Stimulated activated CD8-positive, alpha-beta memory T cell treated with anti-CD3 and anti-CD28 coated beads, Interleukin-12 subunit alpha, Interleukin-12 subunit beta, amount 100 ng/mL, for 4 hours (primary cell): ENCODE data around the gene ETFA.

Experiments
- DNase-seq: peaks from one replicate; pipeline ENCODE4 v3.0.0-alpha.2; 2020; ENCODE audit warnings: low read depth

ETFA gene

DNA sequence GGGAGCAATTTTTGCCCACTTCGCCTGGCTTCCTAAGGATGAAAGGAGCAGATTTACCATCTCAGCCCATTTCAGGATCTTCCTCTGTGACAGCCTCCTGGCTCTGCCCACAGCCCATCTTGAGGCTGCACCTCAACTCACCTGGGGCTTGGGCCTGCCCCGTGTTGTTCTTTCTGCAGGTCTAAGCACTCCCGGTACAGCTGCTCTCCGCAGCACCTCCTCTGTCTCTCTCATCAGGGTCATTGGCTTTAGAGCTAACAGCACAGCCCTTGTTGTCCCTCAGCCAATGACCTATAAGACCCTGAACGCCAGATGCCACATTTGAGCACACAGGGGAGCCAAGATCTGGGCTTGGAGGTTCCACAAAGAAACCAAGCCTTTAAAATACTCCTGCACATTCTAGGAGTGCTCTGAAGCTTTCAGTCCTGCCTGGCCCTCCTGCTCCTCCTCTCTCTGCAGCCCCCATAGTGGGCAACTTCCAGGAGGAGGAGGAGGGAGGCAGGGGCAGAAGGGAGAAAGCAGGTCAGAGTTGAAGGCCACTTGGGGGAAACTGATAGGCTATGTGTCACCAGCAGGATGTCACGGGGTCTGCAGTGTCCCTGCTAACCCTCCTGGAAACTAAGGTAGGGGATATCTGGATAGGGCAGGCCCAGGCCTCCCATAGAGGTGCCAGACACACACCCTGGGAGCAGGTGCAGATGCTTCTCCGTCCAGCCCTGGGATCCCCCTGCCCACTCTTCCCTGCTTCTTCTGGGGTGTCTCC is 115.6 kb downstream of the ETFA start:
- DNase-seq: no peak

- no peak for DNase-seq
These were observed 117.3 kb downstream of the ETFA start for GRCh38 chr15:76193934-76194333.

GRCh38 chr15:76192715-76193114 is 118.6 kb downstream of the ETFA start:
- no peak for DNase-seq

DNA sequence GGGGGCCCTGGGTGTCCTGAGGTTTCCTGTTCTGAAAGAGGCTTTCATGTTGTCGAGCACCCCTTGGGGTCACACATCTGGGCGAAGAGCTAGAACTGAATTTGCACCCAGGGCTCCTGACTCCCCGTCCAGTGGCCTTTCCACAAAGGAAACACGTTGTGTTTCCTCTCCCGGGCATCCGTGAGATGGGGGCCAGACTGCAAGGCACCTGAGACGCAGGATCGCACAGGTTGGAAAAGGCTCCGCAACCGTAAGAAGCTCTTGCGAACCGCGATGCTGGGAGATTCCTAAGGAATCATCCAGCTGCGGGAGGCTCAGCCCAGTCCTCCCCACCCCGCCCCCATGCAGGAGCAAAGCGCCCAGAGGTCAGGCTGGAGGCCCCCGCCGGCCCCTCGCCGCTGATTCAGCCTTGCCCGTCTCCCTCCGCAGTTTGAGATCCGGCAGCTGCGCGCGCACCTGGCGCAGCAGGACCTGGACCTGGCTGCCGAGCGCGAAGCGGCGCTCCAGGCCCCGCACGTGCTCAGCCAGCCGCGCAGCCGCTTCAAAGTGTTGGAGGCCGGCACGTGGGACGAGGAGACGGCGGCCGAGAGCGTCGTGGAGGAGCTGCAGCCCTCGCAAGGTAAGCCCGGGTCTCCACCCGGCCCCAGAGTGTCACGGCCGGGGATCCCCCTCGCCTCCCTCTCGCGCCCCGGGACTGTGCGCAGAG is 119.6 kb downstream of the ETFA start:
- no peak for DNase-seq

DNA sequence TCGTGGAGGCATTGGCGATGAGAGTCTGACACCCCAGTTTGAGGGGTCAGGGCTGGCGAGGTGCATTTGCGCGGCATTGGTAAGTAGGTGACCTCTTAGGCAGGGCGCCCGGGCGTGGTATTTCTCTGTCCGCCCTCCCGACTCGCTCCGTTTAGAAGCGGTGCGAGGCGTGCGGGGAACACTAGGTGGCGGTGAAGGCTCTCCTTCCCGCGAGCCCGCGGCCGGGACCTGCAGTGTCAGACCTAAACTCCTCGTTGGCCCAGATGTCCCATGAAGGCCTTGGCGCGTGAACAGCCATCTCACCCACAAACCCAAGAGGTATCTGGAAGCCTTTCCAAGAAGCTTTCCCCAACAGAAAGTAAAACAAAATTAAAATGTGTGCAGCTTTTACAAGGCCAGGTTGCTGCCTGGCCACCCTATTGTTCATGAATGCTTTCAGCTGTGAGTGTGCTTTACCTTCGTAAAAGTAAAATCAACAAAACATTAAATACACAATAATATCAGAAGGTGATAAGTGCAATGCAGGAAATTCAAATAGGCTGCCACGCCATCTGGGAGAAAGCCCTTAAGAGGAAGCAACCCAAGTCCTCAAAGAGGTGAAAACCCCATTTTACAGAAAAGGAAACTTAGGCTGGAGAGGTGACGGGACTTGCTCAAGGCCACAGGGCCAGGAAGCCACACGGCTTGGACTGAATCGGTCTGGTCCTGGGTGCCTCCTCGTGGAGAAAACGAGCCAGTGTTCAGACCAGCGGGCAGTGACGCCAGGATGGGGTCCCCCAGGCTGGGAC is 120.3 kb downstream of the ETFA start:
- peak; percentile 44 for DNase-seq

- no peak for DNase-seq
These were observed 121.2 kb downstream of the ETFA start for GRCh38 chr15:76190070-76190564.

DNA sequence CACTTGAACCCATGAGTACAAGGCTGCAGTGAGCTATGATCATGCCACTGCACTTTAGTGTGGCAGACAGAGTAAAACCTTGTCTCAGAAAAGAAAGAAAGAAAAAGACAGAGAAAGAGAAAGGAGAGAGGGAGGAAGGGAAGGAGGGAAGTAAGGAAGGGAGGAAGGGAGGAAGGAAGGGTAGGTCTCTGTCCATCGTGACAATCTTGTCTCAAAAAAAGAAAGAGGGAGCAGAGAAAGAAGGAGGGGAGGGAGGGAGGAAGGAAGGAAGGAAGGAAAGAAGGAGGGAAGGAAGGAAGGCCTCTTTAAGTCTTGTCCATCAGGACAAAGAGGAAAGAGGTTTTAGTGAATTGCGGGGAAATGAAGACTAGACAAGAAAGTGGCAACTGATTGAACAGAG is 122.2 kb downstream of the ETFA start:
- no peak for DNase-seq

DNA sequence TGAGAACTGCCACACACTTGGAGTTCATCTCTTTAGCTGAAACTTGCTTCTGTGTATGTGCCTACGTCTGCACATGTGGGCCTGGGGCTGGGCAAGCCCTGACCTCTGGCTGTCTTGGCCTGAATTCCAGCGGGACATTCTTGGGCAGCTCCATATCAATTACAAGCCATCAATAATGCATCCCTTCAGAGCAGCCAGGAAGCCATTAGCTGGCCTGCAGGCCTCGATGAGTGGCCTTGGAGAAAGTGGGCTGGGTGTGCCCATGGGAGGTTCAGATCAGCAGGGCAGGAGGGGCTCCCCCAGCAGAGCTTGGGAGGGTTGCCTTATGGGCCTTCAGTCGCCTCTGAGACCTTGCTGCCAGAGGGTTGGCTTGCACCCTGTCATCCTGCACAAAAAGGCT is 124.1 kb downstream of the ETFA start:
- no peak for DNase-seq

GRCh38 chr15:76185716-76186115 is 125.6 kb downstream of the ETFA start:
- no peak for DNase-seq

DNA sequence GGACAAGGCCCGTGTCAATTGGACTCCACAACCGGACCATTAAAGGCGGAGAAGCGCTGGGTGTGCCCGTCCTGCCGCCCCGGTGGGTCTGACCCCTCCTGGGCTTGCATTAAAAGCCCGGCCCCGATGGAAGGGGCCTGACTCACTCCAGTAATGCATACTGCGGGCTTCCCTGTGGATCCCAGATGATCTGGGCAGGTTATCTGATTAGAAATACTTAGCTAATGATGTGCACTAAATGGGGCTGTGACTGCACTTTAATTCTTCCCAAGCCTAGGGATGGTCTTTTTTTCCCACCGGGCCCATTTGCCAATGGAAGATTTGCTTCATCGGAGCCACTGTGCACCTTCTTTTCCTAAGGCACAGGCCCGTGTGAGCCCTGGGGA is 126.6 kb downstream of the ETFA start:
- no peak for DNase-seq

DNA sequence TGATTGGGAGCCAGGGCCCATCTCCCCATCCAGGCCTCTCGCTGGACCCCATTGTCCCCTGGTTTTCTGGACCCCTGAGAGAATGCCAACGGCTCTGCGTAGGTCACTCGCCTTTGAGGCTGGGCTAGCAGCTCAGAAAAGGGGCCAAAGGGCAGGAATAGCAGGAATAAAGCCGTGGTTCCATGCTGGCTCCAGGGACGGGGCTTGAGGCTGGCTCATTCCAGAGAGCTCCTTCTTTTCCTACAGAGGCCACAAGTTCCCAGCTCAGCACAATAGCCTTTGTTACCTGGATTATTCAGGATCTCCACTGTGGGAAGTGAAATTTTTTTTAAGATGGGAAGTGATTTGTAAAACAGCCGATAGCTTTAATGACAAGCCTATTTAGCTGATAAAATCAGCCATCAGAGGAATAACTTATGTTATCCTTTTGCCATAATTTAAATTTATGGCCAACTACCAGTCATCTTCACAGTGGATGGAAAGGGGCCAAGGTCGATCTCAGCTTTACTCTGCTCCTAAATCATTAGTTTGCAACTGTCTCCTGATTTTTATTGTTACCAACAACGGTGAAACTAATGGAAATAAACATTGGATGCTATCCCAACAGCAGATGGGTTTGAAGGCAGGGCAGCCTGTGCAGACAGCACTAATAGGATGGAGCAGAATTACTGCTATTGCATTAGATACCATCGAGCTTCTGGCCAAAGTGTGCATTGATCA is 127.2 kb downstream of the ETFA start:
- DNase-seq: no peak

DNA sequence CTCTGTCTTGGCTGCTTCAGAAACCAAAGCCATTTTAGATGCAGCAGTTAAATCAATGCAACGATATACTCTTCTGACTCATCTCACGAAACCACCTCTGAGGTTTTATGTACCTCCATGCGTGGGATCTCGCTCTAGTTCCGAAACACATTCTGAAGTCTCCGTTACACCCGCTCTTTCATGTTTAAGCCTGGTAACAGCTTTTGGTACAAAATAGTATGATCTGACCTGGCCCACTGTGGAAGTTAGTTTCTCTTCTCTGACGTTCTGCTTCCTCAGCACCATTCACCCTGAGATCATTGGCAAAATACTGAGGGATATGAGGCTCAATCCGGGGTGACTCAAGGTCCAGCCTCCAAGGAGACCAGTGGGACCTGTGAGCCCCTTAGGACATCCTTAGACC is 129.6 kb downstream of the ETFA start:
- no peak for DNase-seq

- no peak for DNase-seq
These were observed 130.9 kb downstream of the ETFA start for GRCh38 chr15:76180321-76180720.

- DNase-seq: no peak
These were observed 132.2 kb downstream of the ETFA start for GRCh38 chr15:76179023-76179422.

GRCh38 chr15:76178296-76179000 is 132.8 kb downstream of the ETFA start:
- DNase-seq: no peak

GRCh38 chr15:76177491-76178040 is 133.7 kb downstream of the ETFA start:
- DNase-seq: no peak

DNA sequence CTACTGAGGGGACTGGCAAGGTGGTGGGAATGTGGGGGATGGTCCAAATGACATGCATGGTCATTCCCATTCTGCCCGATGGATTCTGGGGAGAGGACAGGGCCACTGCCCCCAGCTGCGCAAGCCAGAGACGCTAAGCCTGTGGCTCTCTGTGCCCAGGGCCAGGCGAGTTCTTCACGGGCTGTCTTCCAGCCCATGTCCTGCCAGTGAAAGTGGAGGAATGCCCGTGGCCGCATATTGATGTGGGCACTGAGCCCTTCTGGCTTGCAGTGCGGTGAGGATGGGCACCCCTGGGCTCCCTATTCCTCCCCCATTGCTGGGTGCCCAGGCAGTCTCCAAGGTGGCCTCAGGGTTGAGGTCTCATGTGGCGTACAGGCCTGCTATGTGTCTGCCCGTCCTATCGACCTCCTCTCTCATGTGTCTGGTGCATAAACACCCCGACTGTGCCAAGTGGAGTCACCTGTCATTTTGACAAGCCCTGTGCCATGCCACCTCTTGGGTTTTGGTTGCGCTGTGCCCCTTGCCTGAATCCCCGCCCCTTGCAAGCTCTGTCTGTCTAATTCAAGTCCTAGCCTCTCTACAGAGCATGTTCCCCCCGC is 134.7 kb downstream of the ETFA start:
- no peak for DNase-seq

DNA sequence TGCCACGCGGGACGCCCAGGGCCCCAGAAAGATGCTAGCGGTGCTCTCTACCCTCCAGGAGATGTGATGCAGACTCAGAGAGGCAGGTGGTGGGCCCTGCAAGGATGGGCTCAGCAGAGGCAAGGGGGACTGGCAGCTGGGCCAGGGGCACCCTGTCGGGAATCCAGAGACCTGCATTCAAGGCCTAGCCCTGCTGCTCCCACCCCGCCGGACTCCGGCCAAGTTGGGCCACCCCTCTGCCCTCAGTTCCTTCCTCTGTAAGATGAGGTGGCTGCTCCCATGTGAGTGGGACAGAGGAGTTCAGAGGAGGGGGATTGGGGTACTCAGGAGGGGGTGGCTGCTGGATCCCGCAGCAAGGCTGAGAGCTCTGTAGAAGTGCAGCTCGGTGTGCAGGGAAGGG is 135.2 kb downstream of the ETFA start:
- no peak for DNase-seq

DNA sequence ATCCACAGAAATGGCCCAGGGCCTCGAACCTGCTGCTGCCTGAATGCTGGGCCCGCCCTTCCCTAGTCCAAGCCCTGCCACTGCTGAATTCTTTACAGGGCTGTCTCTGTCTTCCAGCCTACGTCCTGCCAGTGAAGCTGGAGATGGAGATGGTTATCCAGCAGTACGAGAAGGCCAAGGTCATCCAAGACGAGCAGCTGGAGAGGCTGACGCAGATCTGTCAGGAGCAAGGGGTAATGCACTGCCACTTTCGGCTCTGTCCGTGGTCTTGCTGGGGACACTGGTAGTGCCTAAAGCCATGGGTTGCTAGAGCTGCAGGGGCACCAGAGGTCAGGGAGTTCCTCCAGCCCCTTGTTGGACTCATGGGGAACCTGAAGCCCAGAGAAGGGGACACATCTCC is 135.8 kb downstream of the ETFA start:
- no peak for DNase-seq

GRCh38 chr15:76174654-76175053 is 136.6 kb downstream of the ETFA start:
- DNase-seq: no peak

GRCh38 chr15:76173317-76173834 is 137.9 kb downstream of the ETFA start:
- DNase-seq: no peak
